ENCODE results near the gene FGF8.
"Not testable (repeated sequence)": the region's sequence is repeated elsewhere in the genome, so short reads cannot be mapped to it uniquely, and the experiment has no call there.

FGF8 gene

DNA sequence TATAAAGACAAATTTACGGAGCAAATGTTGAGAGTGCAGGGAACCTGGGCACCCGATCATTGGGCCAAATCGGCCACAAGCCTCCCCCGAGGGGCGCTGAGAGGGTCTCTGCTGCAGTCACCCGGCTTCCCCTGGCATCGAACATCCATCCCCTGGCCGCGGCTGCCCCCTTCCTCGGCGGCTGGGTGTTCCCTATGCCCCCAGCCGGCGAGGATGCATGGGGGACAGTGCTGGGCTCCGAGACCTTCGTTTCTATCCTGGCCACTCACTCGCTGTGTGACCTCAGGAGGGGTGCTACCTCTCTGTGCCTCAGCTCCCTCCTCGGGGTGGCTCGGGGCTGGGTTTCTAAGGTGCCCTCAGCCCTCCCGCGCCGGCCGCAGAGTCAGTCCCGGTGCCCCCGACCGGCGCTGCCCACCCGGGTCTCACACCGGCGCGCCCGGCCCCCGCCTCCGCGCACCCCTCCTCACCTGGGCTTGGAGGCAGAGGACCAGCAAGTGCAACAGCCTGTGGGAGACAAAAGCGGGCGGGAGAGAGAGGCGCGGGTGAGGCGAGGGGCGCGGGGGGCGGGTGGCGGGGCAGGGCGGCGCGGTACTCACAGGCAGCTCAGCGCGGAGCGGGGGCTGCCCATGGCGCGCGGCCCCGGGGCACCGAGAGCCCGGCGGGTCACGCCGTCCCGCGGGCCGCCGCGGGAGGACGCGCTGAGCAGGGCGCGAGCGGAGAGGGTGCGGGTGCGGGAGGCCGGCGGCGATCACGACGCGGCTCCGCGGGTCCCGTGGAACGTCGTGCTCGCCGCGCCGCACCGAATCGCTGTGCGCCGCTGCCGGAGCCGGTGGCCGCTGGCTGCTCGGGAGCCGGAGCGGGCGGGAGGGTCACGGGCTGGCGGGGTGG, at the start of gene FGF8:
Gene FGF8 (minus strand): TSS at position 842 of the 888 bp plus-strand sequence. CDS start 214 bp downstream, at position 628.
- DNase-seq: no peak

DNA sequence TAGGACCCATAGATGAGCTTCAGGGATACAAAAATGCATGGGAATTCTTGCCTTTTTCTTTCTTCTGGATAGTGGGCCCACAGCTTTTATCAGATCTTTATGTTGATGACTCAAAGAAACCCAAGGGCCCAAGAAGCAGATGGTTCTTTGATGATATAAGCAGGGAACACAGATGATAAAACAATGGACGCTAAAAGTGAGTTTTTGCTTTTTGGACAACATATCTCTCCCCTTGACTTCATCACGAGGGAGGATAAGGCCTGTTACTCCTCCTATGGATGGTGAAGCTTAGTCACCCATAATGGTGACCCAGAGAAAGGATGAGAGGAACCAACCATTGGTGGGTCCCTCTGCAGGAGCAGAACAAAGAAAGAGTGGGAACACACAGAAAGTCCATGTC, 48.8 kb upstream of the FGF8 start:
- DNase-seq: no peak

DNA sequence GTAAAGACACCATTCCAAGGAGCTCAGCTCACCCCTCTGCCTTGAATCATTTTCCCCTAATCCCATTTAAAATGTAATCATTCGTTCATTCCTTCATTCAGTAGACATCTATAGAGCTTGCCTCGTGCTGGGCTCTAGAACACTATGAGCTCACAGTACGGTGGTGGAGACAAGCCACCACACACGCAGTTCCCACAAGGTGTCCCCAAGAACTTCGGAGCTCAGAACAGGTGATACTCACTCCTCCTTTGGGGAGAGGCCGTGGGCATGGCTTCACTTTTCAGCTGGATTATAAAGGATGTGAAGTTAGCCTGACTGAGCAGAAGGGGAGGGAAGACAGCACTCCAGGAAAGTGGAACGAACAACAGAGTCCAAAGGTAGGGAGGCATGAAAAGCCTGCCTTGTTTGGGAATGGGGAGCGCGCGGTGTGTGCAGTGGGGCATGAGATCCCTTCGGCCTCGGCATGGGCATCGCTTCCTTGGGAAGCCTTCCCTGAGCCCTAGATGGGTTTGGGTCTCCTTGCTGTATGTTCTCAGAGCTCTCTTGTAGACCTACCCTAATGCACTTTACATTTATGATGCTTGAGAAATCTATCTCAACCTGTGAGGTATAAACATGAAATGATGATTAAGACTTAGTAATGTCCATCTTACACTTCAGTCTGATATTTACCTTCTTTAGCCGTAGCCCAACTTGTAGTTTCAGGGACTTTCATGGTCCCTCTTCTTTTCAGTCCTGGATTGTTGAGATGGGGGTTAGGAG, 43.1 kb upstream of the FGF8 start:
- DNase-seq: no peak

- DNase-seq: peak; percentile 97
These were observed 42.4 kb upstream of the FGF8 start, which contains the start of gene OGA for GRCh38 chr10:101818119-101818871. OGA (minus strand) TSS chr10:101818444; CDS start chr10:101818022, 422 bp downstream.

GRCh38 chr10:101817337-101818118, 41.6 kb upstream of the FGF8 start:
- DNase-seq: no peak

GRCh38 chr10:101816913-101817336, 41.0 kb upstream of the FGF8 start:
- DNase-seq: no peak

DNA sequence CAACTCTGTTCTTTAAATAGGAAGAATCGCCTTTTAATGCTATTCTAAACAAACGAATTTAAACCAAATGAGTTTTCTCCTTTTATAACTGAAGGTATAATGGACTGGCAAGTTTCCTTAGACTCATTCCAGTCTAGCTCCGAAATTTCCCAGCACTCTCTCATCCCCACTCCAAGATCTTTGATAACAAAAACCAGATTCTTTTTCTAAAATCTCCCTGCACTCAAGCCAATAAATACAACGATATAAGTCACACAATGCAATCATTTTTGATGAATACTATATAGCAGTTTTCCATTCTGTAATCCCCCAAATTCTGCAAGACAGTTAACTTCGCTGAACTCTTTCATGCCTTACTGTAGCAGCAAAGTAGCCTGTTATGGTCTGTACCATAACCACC, 40.5 kb upstream of the FGF8 start:
- no peak for DNase-seq

DNA sequence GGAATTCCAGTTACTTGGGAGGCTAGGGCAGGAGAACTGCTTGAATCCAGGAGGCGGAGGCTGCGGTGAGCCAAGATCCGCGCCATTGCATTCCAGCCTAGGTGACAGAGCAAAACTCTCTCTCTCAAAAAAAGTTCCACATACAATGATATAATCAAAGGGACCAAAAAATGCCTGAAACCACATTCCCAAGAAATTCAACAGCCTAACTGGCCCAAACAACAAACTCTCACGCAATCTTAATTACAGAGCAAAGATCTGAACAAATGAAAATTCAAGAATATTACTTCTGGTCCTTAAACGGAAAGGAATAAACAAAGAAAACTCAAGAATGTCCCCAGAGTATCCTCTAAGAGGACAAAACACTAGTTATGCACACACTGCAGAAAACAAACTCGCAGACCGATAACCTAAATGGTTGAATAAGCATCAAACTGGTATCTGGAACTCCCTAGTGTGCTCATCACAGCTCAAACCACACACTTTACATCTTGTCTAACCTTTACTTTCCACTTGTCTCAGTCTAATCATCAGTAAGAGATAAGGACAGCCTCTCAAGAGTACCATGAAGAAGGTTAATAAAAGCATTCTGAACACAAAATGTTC, 38.7 kb upstream of the FGF8 start:
- no peak for DNase-seq

GRCh38 chr10:101812606-101813005, 36.7 kb upstream of the FGF8 start:
- no peak for DNase-seq

DNA sequence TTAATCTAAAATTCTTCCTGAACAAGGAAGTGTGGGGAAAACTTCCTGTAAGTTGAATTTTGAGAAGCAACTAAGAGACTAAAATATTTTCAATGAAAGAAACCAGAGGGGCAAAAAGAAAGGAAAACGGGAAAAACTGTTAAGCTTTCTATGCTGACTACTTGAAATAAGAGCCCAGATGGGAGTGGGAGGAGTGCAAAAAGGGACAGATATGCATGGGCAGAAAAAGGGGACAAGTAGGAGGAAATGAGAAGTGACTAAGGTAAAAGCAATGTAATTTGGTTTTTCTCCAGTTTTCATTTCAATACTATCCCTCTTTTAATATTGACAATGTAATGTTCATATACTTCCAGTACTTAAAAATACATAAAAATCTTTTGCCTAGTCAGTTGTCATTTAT, 31.2 kb upstream of the FGF8 start:
- no peak for DNase-seq

DNA sequence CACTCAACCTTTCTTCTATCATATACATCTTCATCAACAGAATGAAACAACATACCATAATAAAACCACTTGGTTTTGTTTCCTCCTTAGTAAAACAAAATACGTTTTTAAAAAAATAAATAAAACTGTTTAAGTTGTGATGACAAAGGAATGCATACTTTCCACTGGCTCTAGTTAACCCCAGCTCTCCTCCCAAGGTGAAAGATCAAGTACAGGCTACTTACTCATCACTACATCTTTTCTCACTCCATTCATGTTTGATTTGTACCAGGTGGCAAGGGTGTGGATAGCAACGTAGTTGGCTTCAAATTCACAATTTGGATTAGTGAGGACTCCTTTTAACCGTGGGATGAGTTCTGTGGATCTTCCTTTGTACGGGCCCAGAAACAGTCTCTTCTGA, 27.6 kb upstream of the FGF8 start:
- no peak for DNase-seq

- no peak for DNase-seq
These were observed 21.6 kb upstream of the FGF8 start for GRCh38 chr10:101797403-101798059.

DNA sequence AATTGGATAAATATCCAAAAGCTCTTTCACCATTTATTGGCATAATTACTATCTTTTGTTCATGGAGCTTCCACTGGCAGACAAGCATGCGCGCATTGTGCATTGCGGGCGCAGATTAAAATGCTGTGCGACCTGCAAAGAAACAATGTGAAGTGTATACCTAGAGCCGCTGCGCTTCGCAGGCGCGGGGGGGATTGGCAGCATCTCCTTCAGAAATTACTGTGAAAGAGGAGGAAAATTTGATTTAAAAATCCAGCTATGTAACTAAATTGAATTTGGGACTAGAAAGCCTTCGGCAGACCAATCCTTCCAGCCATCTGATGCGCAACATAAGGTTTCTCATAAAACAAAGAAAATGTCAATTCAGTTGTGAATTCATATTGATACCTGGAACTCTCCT, 17.6 kb upstream of the FGF8 start:
- no peak for DNase-seq

- DNase-seq: no peak
These were observed 13.8 kb upstream of the FGF8 start for GRCh38 chr10:101789686-101790085.

DNA sequence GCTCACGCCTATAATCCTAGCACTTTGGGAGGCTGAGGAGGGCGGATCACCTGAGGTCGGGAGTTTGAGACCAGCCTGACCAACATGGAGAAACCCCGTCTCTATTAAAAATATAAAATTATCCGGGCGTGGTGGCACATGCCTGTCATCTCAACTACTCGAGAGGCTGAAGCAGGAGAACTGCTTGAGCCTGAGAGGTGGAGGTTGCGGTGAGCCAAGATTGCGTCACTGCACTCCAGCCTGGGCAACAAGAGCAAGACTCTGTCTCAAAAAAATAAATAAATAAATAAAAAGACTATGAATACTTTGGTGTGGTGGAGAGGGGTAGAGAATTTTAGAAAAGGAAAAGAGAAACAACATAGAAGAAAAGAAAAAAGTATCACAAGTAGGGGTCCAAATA, 13.3 kb upstream of the FGF8 start:
- DNase-seq: not testable (repeated sequence)

GRCh38 chr10:101785801-101786200, 9.9 kb upstream of the FGF8 start:
- DNase-seq: no peak

DNA sequence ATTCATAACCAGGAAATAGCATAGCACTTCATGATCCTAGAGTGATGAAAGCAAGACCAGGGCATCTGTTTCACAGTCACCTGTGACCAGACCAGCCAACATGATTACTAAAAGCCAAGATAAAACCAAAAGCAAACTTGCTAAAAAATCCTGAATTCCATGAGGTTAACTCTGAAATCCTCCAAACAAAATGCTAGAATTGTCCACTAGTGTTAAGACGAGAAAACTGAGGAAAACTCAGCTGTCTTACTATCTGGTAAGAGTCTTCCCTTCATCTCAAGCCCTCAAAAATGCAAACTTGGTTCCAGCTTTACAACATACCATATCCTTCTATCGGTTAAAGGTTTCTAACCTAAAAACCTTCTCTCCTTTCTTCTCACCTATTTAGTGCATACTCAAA, 8.6 kb upstream of the FGF8 start:
- no peak for DNase-seq

GRCh38 chr10:101783736-101784118, 7.8 kb upstream of the FGF8 start:
- DNase-seq: no peak

- DNase-seq: peak; percentile 82
These were observed 7.2 kb upstream of the FGF8 start, which contains the start of gene NPM3 for GRCh38 chr10:101782811-101783735. NPM3 (minus strand) TSS chr10:101783446; CDS start chr10:101783390, 56 bp downstream.
